ENCODE measurements around the gene CIITA. TPM values are rescaled to one million over a fixed set of nuclear protein-coding genes. Genes with fewer than 3 reads are reported as not detected.

CIITA gene
- total RNA-seq, 1 donor from 2014 or later: 0.04 TPM

DNA sequence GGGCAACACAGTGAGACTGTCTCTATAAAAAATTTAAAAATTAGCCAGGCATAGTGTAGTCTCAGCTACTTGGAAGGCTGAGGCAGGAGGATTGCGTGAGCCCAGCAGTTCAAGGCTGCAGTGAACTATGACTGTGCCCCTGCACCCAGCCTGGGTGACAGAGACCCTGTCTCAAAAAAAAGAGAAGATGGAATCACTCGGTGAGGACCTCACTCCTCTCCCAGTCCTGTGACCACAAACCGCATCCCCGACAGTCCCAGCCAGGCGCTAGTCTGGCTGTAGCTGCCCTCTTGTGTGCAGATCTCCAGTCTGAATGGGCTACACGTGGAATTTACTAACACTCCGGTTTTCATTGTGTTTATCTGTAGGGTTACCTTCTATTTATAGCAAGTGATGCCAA is 54.1 kb downstream of the CIITA start:
- TF ChIP-seq, protein P1, sequence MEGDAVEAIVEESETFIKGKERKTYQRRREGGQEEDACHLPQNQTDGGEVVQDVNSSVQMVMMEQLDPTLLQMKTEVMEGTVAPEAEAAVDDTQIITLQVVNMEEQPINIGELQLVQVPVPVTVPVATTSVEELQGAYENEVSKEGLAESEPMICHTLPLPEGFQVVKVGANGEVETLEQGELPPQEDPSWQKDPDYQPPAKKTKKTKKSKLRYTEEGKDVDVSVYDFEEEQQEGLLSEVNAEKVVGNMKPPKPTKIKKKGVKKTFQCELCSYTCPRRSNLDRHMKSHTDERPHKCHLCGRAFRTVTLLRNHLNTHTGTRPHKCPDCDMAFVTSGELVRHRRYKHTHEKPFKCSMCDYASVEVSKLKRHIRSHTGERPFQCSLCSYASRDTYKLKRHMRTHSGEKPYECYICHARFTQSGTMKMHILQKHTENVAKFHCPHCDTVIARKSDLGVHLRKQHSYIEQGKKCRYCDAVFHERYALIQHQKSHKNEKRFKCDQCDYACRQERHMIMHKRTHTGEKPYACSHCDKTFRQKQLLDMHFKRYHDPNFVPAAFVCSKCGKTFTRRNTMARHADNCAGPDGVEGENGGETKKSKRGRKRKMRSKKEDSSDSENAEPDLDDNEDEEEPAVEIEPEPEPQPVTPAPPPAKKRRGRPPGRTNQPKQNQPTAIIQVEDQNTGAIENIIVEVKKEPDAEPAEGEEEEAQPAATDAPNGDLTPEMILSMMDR (IDR thresholded peaks at IDR 0.05; ENCODE audit: insufficient read depth, low read length, poor library complexity, severe bottlenecking): no peak
- Histone ChIP-seq H3K27me3 (ENCODE audit: control insufficient read depth, insufficient read depth, low read length) (no peaks in the 10 kb centered on the region), H3K36me3 (ENCODE audit: control insufficient read depth, insufficient read depth, low read length) (peaks cover 2% of the 10 kb centered on the region), H3K4me3 (ENCODE audit: low read depth, low read length) (no peak overlapping the region)
- no peak for DNase-seq (ENCODE audit: low read depth)

DNA sequence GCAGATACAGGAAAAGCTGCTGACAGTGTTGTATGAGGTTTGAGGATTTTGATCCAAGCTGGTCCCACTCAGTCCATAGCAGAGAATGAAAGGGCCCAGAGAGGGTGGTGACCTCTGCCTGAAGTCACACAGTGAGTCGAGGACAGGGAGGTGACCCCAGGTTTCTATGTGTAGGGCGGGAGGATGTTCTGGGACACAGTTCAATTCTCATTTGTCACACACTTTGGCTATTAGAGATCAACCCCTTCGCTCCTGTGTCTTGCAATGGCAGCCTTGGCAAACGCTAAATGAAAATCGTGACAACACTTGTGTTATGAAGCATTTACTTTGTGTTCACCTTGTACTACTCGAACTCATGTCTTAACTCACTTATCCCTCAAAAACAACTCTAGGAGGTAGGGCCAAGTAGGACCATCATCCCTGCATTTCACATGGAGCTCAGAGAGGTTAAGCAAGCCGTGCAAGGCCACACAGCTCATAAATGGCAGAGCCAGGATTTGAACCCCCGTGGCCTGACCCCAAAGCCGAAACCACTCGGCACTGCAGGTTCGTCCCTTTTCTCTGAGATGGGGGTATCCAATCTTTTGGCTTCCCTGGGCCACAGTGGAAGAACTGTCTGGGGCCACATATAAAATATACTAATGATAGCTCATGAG is 55.1 kb downstream of the CIITA start:
- peaks cover 2% of the 10 kb centered on the region for H3K36me3 ChIP-seq (ENCODE audit: control insufficient read depth, insufficient read depth, low read length)

DNA sequence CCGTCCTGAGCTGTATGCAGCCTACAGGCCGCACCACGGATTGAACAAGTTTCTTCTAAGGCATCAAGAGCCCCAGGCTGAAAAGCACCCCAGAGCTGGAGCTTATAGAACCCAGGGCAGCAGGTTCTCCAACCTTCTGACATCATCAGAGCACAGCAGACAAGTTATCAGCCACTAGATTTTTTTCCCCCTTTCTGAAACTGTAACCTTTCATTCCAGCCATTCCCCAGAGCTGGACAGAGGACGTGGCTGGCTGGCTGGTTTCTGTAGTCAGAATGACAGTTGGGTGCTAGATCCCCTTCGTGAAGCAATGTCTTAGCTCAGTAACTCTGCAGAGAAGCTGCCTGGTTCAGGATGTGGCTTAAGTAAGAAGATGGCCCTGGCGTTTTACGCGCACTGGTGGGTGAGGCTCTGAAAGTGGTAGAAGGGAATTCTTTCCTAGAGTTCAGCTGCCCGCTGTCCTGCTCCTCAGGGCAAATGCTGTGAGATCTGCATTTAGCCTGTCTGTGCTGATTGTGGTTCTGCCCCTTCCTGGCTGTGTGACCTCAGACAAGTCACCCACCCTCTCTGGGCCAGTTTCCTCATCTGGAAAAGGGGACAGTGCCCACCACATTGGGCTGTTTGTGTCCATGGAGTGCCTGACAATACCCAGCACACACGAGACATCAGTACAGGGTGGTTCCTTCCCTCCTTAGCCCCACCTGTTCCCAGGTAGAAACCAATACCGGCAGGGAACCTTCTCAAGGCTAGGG is 56.1 kb downstream of the CIITA start:
- H3K4me3 ChIP-seq (ENCODE audit: low read depth, low read length): no peak overlapping the region
- no peaks in the 10 kb centered on the region for H3K27me3 ChIP-seq (ENCODE audit: control insufficient read depth, insufficient read depth, low read length)
- TF ChIP-seq, protein P1 (IDR thresholded peaks at IDR 0.05; ENCODE audit: insufficient read depth, low read length, poor library complexity, severe bottlenecking): no peak
- DNase-seq (ENCODE audit: low read depth): no peak
- H3K36me3 ChIP-seq (ENCODE audit: control insufficient read depth, insufficient read depth, low read length): no peaks in the 10 kb centered on the region

More for the DNA sequence above, 55.1 kb downstream of the CIITA start:
- no peak for DNase-seq (ENCODE audit: low read depth)
- H3K4me3 ChIP-seq (ENCODE audit: low read depth, low read length): no peak overlapping the region
- TF ChIP-seq, protein P1 (IDR thresholded peaks at IDR 0.05; ENCODE audit: insufficient read depth, low read length, poor library complexity, severe bottlenecking): no peak
- H3K27me3 ChIP-seq (ENCODE audit: control insufficient read depth, insufficient read depth, low read length): no peaks in the 10 kb centered on the region

DNA sequence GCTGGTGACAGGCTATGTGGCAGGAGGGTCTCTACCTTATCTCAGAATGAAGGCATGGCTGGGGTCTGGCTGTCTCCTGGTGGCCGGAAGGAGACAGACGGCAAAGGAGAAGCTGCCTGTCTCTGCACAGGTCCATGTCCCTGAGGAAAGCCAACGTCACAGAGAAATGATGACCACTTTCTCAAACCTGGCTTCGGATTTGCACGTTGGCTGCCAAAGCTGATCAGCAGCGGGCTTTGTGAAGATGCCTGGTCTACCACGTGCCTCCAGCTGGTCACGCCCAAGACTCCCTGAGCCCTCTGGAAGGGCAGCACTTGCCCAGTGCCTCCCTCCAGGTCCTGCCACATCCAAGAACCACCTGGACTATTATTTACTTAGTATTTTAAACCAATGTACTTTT is 56.9 kb downstream of the CIITA start:
- TF ChIP-seq, protein P1 (IDR thresholded peaks at IDR 0.05; ENCODE audit: insufficient read depth, low read length, poor library complexity, severe bottlenecking): no peak
- DNase-seq (ENCODE audit: low read depth): no peak
- Histone ChIP-seq H3K36me3 (ENCODE audit: control insufficient read depth, insufficient read depth, low read length) (no peaks in the 10 kb centered on the region), H3K27me3 (ENCODE audit: control insufficient read depth, insufficient read depth, low read length) (no peaks in the 10 kb centered on the region), H3K4me3 (ENCODE audit: low read depth, low read length) (no peak overlapping the region)

DNA sequence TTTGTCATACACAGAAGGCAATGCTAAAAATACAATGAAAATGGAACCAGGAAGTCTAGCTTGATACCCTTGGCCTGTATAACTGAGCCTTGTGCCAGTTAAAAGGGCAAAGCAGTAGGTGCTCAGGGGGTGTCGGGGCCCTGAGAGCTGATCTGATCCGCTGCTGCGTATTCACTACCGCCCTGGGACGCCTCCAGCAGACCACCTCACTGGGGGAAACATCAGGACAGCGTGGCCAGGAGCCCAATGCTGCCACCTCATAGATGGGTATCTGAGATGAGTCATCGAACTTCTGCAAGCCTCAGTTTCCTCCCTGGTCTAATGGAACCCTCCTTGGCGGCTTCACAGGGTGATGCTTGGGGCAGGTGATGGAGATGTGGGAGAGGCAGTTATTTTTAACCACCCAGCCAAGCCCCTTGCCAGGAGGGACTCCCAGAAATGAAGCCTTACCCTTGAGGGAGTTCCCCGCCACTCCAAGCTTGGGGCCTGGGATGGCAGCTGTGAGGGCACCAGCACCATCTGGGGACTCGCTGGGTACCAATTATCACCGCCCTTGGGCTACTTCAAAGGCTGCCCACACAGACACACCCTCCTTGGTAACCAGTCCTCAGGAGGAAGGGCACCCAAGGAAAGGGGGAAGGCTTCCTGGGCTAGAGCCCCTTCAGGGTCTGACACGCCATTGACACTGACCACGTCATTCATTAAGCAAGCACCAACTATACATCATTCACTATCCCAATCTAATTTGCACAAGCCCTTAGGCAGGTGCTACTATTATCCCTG is 57.5 kb downstream of the CIITA start:
- H3K4me3 ChIP-seq (ENCODE audit: low read depth, low read length): no peak overlapping the region
- DNase-seq (ENCODE audit: low read depth): no peak
- no peaks in the 10 kb centered on the region for H3K36me3 ChIP-seq (ENCODE audit: control insufficient read depth, insufficient read depth, low read length)
- TF ChIP-seq, protein P1 (IDR thresholded peaks at IDR 0.05; ENCODE audit: insufficient read depth, low read length, poor library complexity, severe bottlenecking): no peak
- H3K27me3 ChIP-seq (ENCODE audit: control insufficient read depth, insufficient read depth, low read length): no peaks in the 10 kb centered on the region

Measured in kidney epithelial cell (primary cell).